NCI-H748 (cell line): Measurements from ENCODE around the gene IQSEC3.
"Not testable (repeated sequence)": the region's sequence is repeated elsewhere in the genome, so short reads cannot be mapped to it uniquely, and the experiment has no call there.

Source experiments
- DNase-seq: peaks from one replicate; lab custom pipeline; 2025; ENCODE audit not compliant: unreplicated experiment; lab: John Stamatoyannopoulos, UW

Gene IQSEC3

GRCh38 chr12:109872-110271, 43.3 kb downstream of the IQSEC3 start:
- DNase-seq: no peak

GRCh38 chr12:111699-112493, 45.3 kb downstream of the IQSEC3 start:
- DNase-seq: no peak

GRCh38 chr12:113347-113746, 46.8 kb downstream of the IQSEC3 start:
- no peak for DNase-seq

GRCh38 chr12:114626-115211, 48.2 kb downstream of the IQSEC3 start:
- DNase-seq: no peak

GRCh38 chr12:115518-115917, 49.0 kb downstream of the IQSEC3 start:
- no peak for DNase-seq

GRCh38 chr12:115960-116915, 49.7 kb downstream of the IQSEC3 start:
- DNase-seq: no peak

- DNase-seq: no peak
Observed at GRCh38 chr12:117311-117710, 50.7 kb downstream of the IQSEC3 start.

- DNase-seq: no peak
Observed at GRCh38 chr12:117816-118345, 51.3 kb downstream of the IQSEC3 start.

- no peak for DNase-seq
Observed at GRCh38 chr12:118591-118990, 52.0 kb downstream of the IQSEC3 start.

- DNase-seq: no peak
Observed at GRCh38 chr12:120951-121350, 54.4 kb downstream of the IQSEC3 start.

- no peak for DNase-seq
Observed at GRCh38 chr12:121647-122046, 55.1 kb downstream of the IQSEC3 start.

GRCh38 chr12:125075-125474, 58.5 kb downstream of the IQSEC3 start:
- DNase-seq: no peak

GRCh38 chr12:125566-125965, 59.0 kb downstream of the IQSEC3 start:
- no peak for DNase-seq

GRCh38 chr12:128079-128478, 61.5 kb downstream of the IQSEC3 start:
- DNase-seq: no peak

- DNase-seq: no peak
Observed at GRCh38 chr12:129001-129400, 62.4 kb downstream of the IQSEC3 start.

- no peak for DNase-seq
Observed at GRCh38 chr12:130519-130918, 64.0 kb downstream of the IQSEC3 start.

GRCh38 chr12:131008-131407, 64.4 kb downstream of the IQSEC3 start:
- no peak for DNase-seq

- no peak for DNase-seq
Observed at GRCh38 chr12:131732-132495, 65.3 kb downstream of the IQSEC3 start.

- DNase-seq: not testable (repeated sequence)
Observed at GRCh38 chr12:133616-134232, 67.2 kb downstream of the IQSEC3 start.

GRCh38 chr12:135138-135537, 68.6 kb downstream of the IQSEC3 start:
- no peak for DNase-seq
